ACC112 (cell line): ENCODE results near the gene METTL25.

Source experiments
- H2AFZ ChIP-seq: fragments of 200-600 bp; sonication (generic); one replicate; pipeline ENCODE4 v1.6.0; 2017; ENCODE audit warnings: antibody characterized with exemption, low read length; ENCODE audit not compliant: unreplicated experiment
- H3K27ac ChIP-seq: fragments of 200-600 bp; sonication (generic); 2 replicates; pipeline ENCODE4 v1.5.1; 2014; ENCODE audit warnings: low read depth, mild to moderate bottlenecking, antibody characterized with exemption, low read length, moderate library complexity
- H3K27me3 ChIP-seq: fragments of 200-600 bp; sonication (generic); 2 replicates; pipeline ENCODE4 v1.6.1; 2014; ENCODE audit warnings: mild to moderate bottlenecking, antibody characterized with exemption, low read length, moderate library complexity, mixed read lengths; ENCODE audit not compliant: insufficient read depth
- H3K36me3 ChIP-seq: fragments of 200-600 bp; sonication (generic); 2 replicates; pipeline ENCODE4 v1.6.1; 2016; ENCODE audit warnings: mild to moderate bottlenecking, antibody characterized with exemption, low read length, moderate library complexity, mixed read lengths; ENCODE audit not compliant: insufficient read depth
- H3K4me1 ChIP-seq: fragments of 200-600 bp; sonication (generic); one replicate; pipeline ENCODE4 v1.6.1; 2016; ENCODE audit warnings: low read length, mixed read lengths; ENCODE audit not compliant: insufficient read depth, unreplicated experiment, control insufficient read depth
- H3K4me3 ChIP-seq: fragments of 200-600 bp; sonication (generic); 2 replicates; pipeline ENCODE4 v1.5.1; 2014; ENCODE audit warnings: mild to moderate bottlenecking, low read depth, low read length
- H3K79me2 ChIP-seq: fragments of 200-600 bp; sonication (generic); one replicate; pipeline ENCODE4 v1.6.0; 2016; ENCODE audit warnings: low read length; ENCODE audit not compliant: control insufficient read depth, unreplicated experiment, insufficient read depth

Gene METTL25

DNA sequence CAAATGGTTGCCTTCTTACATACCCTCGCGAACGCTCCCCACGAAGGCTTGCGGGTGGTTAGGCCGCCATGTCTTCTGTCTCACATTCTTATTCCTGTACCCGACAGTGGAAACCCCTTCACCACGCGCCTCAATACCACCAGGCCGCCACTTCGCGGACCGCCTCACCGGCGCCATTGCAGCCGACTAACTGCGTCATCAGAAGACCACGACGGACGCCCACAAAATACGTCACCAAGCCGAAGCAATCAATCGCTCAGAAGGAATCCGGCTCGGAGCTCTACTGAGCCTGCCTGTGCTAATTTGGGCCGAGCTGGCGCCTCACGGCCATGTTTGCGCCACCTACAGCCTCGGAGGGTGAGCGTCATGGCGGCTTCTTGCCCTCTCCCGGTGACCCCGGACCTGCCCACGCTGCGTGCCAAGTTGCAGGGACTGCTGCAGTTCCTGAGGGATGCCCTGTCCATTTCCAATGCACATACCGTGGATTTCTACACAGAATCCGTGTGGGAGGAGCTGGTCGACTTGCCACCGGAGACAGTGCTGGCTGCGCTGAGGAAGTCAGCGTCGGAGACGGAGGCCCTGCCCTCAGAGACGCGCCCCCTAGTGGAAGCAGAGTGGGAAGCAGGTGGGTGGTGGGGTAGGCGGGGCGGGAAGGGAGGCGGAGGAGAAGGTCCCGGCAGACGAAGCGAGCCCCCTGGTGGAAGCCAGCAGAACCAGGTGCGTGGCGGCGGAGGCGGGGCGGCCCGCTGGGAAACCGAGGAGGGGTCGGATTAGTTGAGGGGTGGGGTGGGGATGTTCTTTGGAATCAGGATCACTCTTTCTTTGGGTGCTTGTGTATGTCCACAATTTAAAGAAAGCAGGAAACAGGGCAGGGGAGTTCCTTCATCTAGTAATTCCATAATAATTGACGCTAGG is at the start of gene METTL25, which contains the start of gene CCDC59:
TSS of gene METTL25 (plus strand) at position 330 of the 915 bp plus-strand sequence. CDS start at position 367, 37 bp downstream.
TSS of gene CCDC59 (minus strand) at position 188 of the 915 bp plus-strand sequence. CDS start at position 177, 11 bp downstream.
- H3K79me2 ChIP-seq, result peaks cover 35% of the 10 kb centered on the region
- H3K4me3 ChIP-seq, result peak within 1 kb of the TSS; percentile 93
- peaks cover 18% of the 10 kb centered on the region; the same call in 1 of the 2 replicates for H3K36me3 ChIP-seq
- H3K27ac ChIP-seq, result peak within 1 kb of the TSS; percentile 86
- peaks cover 5% of the 10 kb centered on the region for H3K4me1 ChIP-seq
- H2AFZ ChIP-seq, result peak within 1 kb of the TSS; percentile 99
- H3K27me3 ChIP-seq, result no peaks in the 10 kb centered on the region

DNA sequence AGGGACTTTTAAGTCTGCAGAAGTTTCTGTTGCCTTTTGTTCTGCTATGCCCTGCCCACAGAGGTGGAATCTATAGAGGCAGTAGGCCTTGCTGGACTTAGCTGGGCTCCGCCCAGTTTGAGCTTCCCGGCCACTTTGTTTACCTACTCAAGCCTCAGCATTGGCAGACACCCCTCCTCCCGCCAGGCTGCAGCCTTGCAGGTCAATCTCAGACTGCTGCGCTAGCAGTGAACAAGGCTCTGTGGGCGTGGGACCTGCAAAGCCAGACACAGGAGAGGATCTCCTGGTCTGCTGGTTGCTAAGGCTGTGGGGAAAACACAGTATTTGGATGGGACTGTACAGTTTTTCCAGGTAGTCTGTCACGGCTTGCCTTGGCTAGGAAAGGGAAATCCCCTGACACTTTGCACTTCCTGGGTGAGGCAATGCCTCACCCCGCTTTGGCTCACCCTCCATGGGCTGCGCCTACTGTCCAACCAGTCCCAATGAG is 43.9 kb upstream of the METTL25 start:
- no peak overlapping the region for H3K4me3 ChIP-seq
- H3K79me2 ChIP-seq, result no peaks in the 10 kb centered on the region
- no peaks in the 10 kb centered on the region for H3K4me1 ChIP-seq
- H3K36me3 ChIP-seq, result no peaks in the 10 kb centered on the region
- no peak overlapping the region for H2AFZ ChIP-seq
- H3K27ac ChIP-seq, result no peak overlapping the region
- H3K27me3 ChIP-seq, result no peaks in the 10 kb centered on the region; the same call in 1 of the 2 replicates

GRCh38 chr12:82319276-82319675 is 39.1 kb upstream of the METTL25 start:
- H3K27ac ChIP-seq, result no peak overlapping the region
- H3K4me3 ChIP-seq, result no peak overlapping the region
- H3K27me3 ChIP-seq, result no peaks in the 10 kb centered on the region; the same call in 1 of the 2 replicates
- no peaks in the 10 kb centered on the region for H3K4me1 ChIP-seq
- no peak overlapping the region for H2AFZ ChIP-seq
- H3K36me3 ChIP-seq, result no peaks in the 10 kb centered on the region
- no peaks in the 10 kb centered on the region for H3K79me2 ChIP-seq

GRCh38 chr12:82325540-82326336 is 32.6 kb upstream of the METTL25 start:
- peak overlapping the region; percentile 82 for H2AFZ ChIP-seq
- no peaks in the 10 kb centered on the region for H3K27me3 ChIP-seq
- H3K36me3 ChIP-seq, result no peaks in the 10 kb centered on the region
- no peak overlapping the region for H3K4me3 ChIP-seq
- H3K4me1 ChIP-seq, result no peaks in the 10 kb centered on the region
- no peaks in the 10 kb centered on the region for H3K79me2 ChIP-seq
- no peak overlapping the region for H3K27ac ChIP-seq

DNA sequence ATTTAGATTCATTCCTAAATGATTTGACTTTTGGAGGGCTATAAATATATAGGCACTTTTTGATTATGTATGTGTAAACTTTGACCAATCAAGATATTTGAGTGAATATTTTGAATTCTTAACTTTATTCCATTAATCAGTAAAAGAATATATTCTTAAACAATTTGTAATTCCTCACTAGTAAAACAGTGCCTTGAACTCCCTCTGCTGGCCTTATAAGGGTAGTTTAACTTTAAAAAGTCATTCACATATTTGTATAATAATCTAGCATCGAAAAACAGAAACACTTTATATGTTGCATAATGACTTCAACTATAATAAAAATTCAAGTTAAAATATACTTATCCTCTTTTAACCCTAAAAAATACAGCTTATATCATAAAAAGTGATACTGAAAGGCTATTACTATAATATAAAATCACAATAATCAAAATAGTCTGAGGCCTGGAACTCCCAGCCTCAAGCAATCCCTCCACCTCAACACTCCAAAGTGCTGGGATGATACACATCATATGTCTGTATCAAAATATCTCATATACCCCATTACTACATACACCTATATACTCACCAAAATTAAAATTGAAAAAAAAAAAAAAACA is 31.3 kb upstream of the METTL25 start:
- H3K4me3 ChIP-seq, result no peak overlapping the region
- H2AFZ ChIP-seq, result no peak overlapping the region
- H3K27ac ChIP-seq, result no peak overlapping the region
- H3K27me3 ChIP-seq, result no peaks in the 10 kb centered on the region
- H3K4me1 ChIP-seq, result no peaks in the 10 kb centered on the region
- H3K79me2 ChIP-seq, result no peaks in the 10 kb centered on the region
- no peaks in the 10 kb centered on the region for H3K36me3 ChIP-seq

DNA sequence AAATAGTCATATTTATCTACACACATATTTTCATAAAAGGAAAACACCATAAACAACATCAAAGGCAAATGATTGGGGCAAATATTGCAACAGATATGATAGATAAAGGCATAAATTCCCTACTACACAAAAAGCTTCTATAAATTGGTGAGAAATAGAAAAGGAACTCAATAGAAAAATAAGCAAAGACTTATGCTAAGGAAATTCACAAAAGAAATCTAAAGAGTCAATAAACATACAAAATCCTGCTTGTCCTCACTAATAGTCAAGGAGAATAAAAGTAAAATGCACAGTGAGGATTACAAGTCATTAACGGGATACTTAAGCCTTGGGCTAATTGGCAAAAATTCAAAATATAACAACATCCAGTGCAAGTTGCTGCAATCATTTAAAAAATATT is 30.5 kb upstream of the METTL25 start:
- Histone ChIP-seq H3K27ac (no peak overlapping the region), H2AFZ (no peak overlapping the region), H3K36me3 (no peaks in the 10 kb centered on the region), H3K79me2 (no peaks in the 10 kb centered on the region), H3K4me1 (no peaks in the 10 kb centered on the region), H3K27me3 (no peaks in the 10 kb centered on the region), H3K4me3 (no peak overlapping the region)

GRCh38 chr12:82329508-82329907 is 28.8 kb upstream of the METTL25 start:
- H3K79me2 ChIP-seq, result no peaks in the 10 kb centered on the region
- H3K27ac ChIP-seq, result no peak overlapping the region
- H3K36me3 ChIP-seq, result no peaks in the 10 kb centered on the region
- no peak overlapping the region for H2AFZ ChIP-seq
- no peaks in the 10 kb centered on the region for H3K4me1 ChIP-seq
- H3K27me3 ChIP-seq, result no peaks in the 10 kb centered on the region
- H3K4me3 ChIP-seq, result no peak overlapping the region

- H2AFZ ChIP-seq, result no peak overlapping the region
- no peaks in the 10 kb centered on the region for H3K27me3 ChIP-seq
- no peaks in the 10 kb centered on the region for H3K4me1 ChIP-seq
- no peak overlapping the region for H3K4me3 ChIP-seq
- no peak overlapping the region for H3K27ac ChIP-seq
- H3K79me2 ChIP-seq, result no peaks in the 10 kb centered on the region
- H3K36me3 ChIP-seq, result peaks cover 11% of the 10 kb centered on the region; the same call in 1 of the 2 replicates
Observed at GRCh38 chr12:82350161-82350560, 8.2 kb upstream of the METTL25 start.

GRCh38 chr12:82351390-82351789 is 6.9 kb upstream of the METTL25 start:
- no peak overlapping the region for H3K27ac ChIP-seq
- no peak overlapping the region for H3K4me3 ChIP-seq
- no peaks in the 10 kb centered on the region for H3K4me1 ChIP-seq
- H3K79me2 ChIP-seq, result peaks cover 11% of the 10 kb centered on the region
- no peaks in the 10 kb centered on the region for H3K27me3 ChIP-seq
- H2AFZ ChIP-seq, result no peak overlapping the region
- peaks cover 24% of the 10 kb centered on the region; the same call in 1 of the 2 replicates for H3K36me3 ChIP-seq

DNA sequence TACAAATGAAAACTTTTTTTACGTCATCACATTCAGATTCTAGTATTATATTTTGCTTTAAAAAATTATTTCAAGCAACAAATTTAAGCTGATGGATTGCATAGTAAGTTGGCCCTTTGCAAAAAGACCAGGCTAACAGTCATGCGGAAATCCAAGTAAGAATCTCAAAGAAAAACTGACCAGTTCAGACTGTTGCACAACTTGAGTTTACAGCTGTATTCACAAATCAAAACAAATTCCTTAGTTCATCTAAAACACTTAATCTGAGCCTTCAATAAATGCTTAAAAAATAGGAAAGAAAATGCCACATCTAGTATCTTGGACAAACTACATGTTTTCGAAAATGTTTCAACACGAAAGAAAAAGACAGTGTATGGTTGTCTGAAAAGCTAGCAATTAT is 989 bp upstream of the METTL25 start:
- no peak overlapping the region; the same call in 1 of the 2 replicates for H3K27ac ChIP-seq
- peaks cover 5% of the 10 kb centered on the region for H3K4me1 ChIP-seq
- peak overlapping the region; percentile 93 for H3K4me3 ChIP-seq
- peaks cover 35% of the 10 kb centered on the region for H3K79me2 ChIP-seq
- H2AFZ ChIP-seq, result no peak overlapping the region
- H3K36me3 ChIP-seq, result peaks cover 22% of the 10 kb centered on the region; the same call in 1 of the 2 replicates
- no peaks in the 10 kb centered on the region for H3K27me3 ChIP-seq
